Measurements from ENCODE around the gene ADAM12.

The ADAM12 gene

DNA sequence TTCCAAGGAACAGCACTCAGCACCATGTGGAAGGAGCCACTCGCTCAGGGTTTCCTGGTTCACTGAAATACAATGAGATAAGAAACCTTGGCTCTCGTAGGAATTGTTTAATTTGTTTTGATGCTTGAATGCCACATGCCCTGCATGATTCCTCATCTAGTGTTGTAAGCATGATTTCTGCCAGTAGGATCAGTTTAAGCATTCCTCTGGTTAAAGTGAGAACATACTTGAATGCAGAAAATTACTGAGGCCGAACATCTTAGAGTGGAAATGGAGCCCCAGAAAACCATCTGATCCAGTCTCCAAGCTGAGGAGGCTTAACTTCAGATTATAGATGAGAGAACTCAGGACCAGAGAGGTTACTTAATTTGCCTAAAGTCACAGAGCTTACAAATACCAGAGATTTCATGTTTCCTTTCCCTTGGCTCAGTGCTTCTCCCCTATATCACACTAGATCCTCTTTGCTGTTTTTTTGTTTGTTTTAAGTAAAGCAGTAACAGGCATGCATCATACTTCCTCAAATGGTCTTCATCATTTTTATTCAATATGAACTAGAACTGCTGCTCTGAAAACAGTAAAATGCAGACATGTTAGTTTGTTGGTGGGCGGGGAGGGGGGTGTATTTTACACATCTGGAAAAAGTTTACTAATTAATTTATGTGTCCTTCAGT, 125.1 kb downstream of the ADAM12 start:
- Histone ChIP-seq H3K36me3 (ENCODE audit: insufficient read depth, low read length) (no peaks in the 10 kb centered on the region), H3K79me2 (ENCODE audit: insufficient read depth, low read length) (no peaks in the 10 kb centered on the region), H3K9me3 (ENCODE audit: insufficient read depth, low read depth, low read length) (peaks cover 5% of the 10 kb centered on the region; the same call in 1 of the 2 replicates), H3K4me1 (ENCODE audit: insufficient read depth, low read length, poor library complexity, severe bottlenecking) (no peaks in the 10 kb centered on the region), H3K9me2 (replicated peaks; ENCODE audit: low read depth, low read length) (no peaks in the 10 kb centered on the region), H3K4me3 (ENCODE audit: low read length, poor library complexity, severe bottlenecking) (no peak overlapping the region), H4K20me1 (ENCODE audit: insufficient read depth, low read length, poor library complexity, severe bottlenecking) (no peaks in the 10 kb centered on the region), H3K4me2 (ENCODE audit: low read depth, low read length, poor library complexity, severe bottlenecking) (no peak overlapping the region), H3K27me3 (ENCODE audit: insufficient read depth, low read length, poor library complexity, severe bottlenecking) (no peaks in the 10 kb centered on the region), H3K9ac (ENCODE audit: low read depth, low read length, poor library complexity, severe bottlenecking) (no peak overlapping the region), H2AFZ (ENCODE audit: low read length) (no peak overlapping the region), H3F3A (ENCODE audit: low read depth) (no peaks in the 10 kb centered on the region)
- TF ChIP-seq, protein P1, sequence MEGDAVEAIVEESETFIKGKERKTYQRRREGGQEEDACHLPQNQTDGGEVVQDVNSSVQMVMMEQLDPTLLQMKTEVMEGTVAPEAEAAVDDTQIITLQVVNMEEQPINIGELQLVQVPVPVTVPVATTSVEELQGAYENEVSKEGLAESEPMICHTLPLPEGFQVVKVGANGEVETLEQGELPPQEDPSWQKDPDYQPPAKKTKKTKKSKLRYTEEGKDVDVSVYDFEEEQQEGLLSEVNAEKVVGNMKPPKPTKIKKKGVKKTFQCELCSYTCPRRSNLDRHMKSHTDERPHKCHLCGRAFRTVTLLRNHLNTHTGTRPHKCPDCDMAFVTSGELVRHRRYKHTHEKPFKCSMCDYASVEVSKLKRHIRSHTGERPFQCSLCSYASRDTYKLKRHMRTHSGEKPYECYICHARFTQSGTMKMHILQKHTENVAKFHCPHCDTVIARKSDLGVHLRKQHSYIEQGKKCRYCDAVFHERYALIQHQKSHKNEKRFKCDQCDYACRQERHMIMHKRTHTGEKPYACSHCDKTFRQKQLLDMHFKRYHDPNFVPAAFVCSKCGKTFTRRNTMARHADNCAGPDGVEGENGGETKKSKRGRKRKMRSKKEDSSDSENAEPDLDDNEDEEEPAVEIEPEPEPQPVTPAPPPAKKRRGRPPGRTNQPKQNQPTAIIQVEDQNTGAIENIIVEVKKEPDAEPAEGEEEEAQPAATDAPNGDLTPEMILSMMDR (conservative IDR thresholded peaks at IDR 0.05; ENCODE audit: low read length), result no peak
- no peak for TF ChIP-seq EZH2phosphoT487 (IDR thresholded peaks at IDR 0.05; ENCODE audit: borderline replicate concordance)

DNA sequence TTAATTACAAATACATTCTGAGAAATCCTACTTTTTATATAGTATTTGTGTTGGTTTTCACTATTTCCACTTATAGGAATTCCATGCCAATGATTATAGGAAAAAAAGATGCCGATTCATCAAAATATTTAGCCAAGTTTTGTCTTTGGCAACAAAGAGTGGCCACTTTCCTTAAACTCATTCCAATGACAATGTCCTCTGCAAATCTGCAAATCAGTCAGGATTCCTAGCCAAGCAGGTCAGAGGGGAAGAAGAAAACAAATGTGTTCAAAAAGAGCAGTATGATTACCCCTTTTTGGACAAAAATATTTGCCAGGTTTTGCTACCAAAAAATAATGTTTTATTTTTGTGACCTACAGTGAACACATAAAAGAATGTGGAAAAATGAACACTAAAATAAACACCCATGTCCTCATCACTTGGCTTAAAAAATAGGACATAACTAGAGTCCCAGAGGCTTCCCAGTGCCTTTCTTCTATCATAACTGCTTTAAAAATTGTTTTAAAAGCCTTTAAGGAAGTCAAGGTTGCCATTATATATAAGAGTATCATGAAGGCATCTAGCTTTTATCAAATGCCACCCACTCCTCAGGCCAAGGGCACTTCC, 125.9 kb downstream of the ADAM12 start:
- no peaks in the 10 kb centered on the region for H3F3A ChIP-seq (ENCODE audit: low read depth)
- no peaks in the 10 kb centered on the region for H3K4me1 ChIP-seq (ENCODE audit: insufficient read depth, low read length, poor library complexity, severe bottlenecking)
- H3K9me2 ChIP-seq (replicated peaks; ENCODE audit: low read depth, low read length), result no peaks in the 10 kb centered on the region
- no peaks in the 10 kb centered on the region for H3K79me2 ChIP-seq (ENCODE audit: insufficient read depth, low read length)
- no peak overlapping the region for H3K4me3 ChIP-seq (ENCODE audit: low read length, poor library complexity, severe bottlenecking)
- H2AFZ ChIP-seq (ENCODE audit: low read length), result no peak overlapping the region
- no peak overlapping the region for H3K9ac ChIP-seq (ENCODE audit: low read depth, low read length, poor library complexity, severe bottlenecking)
- TF ChIP-seq EZH2phosphoT487 (IDR thresholded peaks at IDR 0.05; ENCODE audit: borderline replicate concordance), result no peak
- TF ChIP-seq, protein P1 (conservative IDR thresholded peaks at IDR 0.05; ENCODE audit: low read length), result no peak
- H3K4me2 ChIP-seq (ENCODE audit: low read depth, low read length, poor library complexity, severe bottlenecking), result no peak overlapping the region
- H3K27me3 ChIP-seq (ENCODE audit: insufficient read depth, low read length, poor library complexity, severe bottlenecking), result no peaks in the 10 kb centered on the region
- H3K9me3 ChIP-seq (ENCODE audit: insufficient read depth, low read depth, low read length), result peaks cover 5% of the 10 kb centered on the region; the same call in 1 of the 2 replicates
- H4K20me1 ChIP-seq (ENCODE audit: insufficient read depth, low read length, poor library complexity, severe bottlenecking), result no peaks in the 10 kb centered on the region
- H3K36me3 ChIP-seq (ENCODE audit: insufficient read depth, low read length), result no peaks in the 10 kb centered on the region

DNA sequence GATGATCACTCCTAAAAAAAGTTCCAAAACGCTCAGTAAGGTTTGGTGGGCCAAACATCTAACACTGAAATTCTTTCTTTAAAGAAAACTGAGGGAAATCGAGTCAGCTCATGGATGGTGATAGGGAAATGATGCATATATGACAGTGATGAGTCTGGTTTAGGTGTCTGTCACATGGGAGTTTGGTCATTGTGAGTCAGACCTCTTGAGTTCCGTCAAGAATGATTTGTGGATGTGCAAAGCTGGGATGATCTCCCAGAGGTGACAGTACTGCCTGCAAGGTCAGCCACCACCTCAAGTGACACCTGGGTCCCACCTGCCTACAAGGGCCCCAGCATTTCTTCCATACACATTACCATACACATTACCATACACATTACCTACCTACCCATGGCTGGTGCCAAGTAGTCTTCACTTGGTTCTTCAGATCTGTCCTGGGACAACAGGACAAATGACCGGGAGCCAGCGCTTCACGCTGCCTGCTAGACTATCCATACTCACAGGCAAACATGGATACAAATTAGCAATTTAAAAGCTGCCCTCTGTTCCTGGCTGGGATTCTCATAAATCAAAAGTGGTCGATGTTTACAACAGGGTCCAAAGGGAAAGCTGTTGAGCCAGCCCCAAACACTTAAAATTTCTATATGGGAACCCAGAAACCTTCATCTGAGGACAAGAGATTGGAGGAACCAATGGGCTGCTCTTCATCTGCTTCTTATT, 128.4 kb downstream of the ADAM12 start:
- H3K9ac ChIP-seq (ENCODE audit: low read depth, low read length, poor library complexity, severe bottlenecking), result no peak overlapping the region
- H3K4me1 ChIP-seq (ENCODE audit: insufficient read depth, low read length, poor library complexity, severe bottlenecking), result no peaks in the 10 kb centered on the region
- no peaks in the 10 kb centered on the region for H3K36me3 ChIP-seq (ENCODE audit: insufficient read depth, low read length)
- H3F3A ChIP-seq (ENCODE audit: low read depth), result no peaks in the 10 kb centered on the region
- no peak overlapping the region for H3K4me3 ChIP-seq (ENCODE audit: low read length, poor library complexity, severe bottlenecking)
- no peaks in the 10 kb centered on the region; the same call in 1 of the 2 replicates for H3K9me3 ChIP-seq (ENCODE audit: insufficient read depth, low read depth, low read length)
- no peaks in the 10 kb centered on the region for H3K27me3 ChIP-seq (ENCODE audit: insufficient read depth, low read length, poor library complexity, severe bottlenecking)
- TF ChIP-seq EZH2phosphoT487 (IDR thresholded peaks at IDR 0.05; ENCODE audit: borderline replicate concordance), result no peak
- TF ChIP-seq, protein P1 (conservative IDR thresholded peaks at IDR 0.05; ENCODE audit: low read length), result no peak
- no peak overlapping the region for H2AFZ ChIP-seq (ENCODE audit: low read length)
- no peaks in the 10 kb centered on the region for H3K79me2 ChIP-seq (ENCODE audit: insufficient read depth, low read length)
- H3K4me2 ChIP-seq (ENCODE audit: low read depth, low read length, poor library complexity, severe bottlenecking), result no peak overlapping the region
- H4K20me1 ChIP-seq (ENCODE audit: insufficient read depth, low read length, poor library complexity, severe bottlenecking), result no peaks in the 10 kb centered on the region
- no peaks in the 10 kb centered on the region for H3K9me2 ChIP-seq (replicated peaks; ENCODE audit: low read depth, low read length)

Data from Loucy (cell line).